Measurements from ENCODE around the gene GLI2. TPM values are rescaled to one million over a fixed set of nuclear protein-coding genes. Genes with fewer than 3 reads are reported as not detected.
A peak's percentile ranks its signal among the peaks of the same experiment; 100 is the strongest.

GLI2 gene
- total and polyA plus RNA-seq, 8 donors, result 8.5 to 26.1 (median 18.4) TPM

GRCh38 chr2:120779781-120780283 lies 44.2 kb downstream of the GLI2 start:
- ATAC-seq, result no peak
- no peak overlapping the region for H3K4me3 ChIP-seq
- H3K27ac ChIP-seq, result no peak overlapping the region
- peaks cover 5 to 6% of the 10 kb centered on the region in 2 donors for H3K4me1 ChIP-seq
- peaks cover 0 to 15% of the 10 kb centered on the region in 2 donors for H3K27me3 ChIP-seq
- peak in 1 of 4 donors; percentile 61 for DNase-seq
- TF ChIP-seq CTCF (IDR thresholded peaks at IDR 0.05), result no peak
- H3K9me3 ChIP-seq, result no peaks in the 10 kb centered on the region
- intact Hi-C loops (cut with DNase I), result no loop called here
- H3K36me3 ChIP-seq, result no peaks in the 10 kb centered on the region

GRCh38 chr2:120780402-120780801 lies 44.7 kb downstream of the GLI2 start:
- intact Hi-C loops (cut with DNase I), result no loop called here
- ATAC-seq, result no peak
- Histone ChIP-seq H3K36me3 (no peaks in the 10 kb centered on the region), H3K27ac (no peak overlapping the region), H3K4me1 (peaks cover 5 to 6% of the 10 kb centered on the region in 2 donors), H3K27me3 (peaks cover 0 to 15% of the 10 kb centered on the region in 2 donors), H3K9me3 (no peaks in the 10 kb centered on the region), H3K4me3 (no peak overlapping the region)
- no peak for TF ChIP-seq CTCF (IDR thresholded peaks at IDR 0.05)
- peak in 1 of 4 donors; percentile 38 for DNase-seq

GRCh38 chr2:120783371-120783791 lies 47.7 kb downstream of the GLI2 start:
- ATAC-seq (peak; percentile 50), DNase-seq (no peak)
- Histone ChIP-seq H3K27me3 (peaks cover 0 to 10% of the 10 kb centered on the region in 2 donors), H3K36me3 (no peaks in the 10 kb centered on the region), H3K4me3 (no peak overlapping the region), H3K27ac (no peak overlapping the region), H3K9me3 (no peaks in the 10 kb centered on the region), H3K4me1 (peaks cover 5 to 6% of the 10 kb centered on the region in 2 donors)
- no peak for TF ChIP-seq CTCF (IDR thresholded peaks at IDR 0.05)
- intact Hi-C loops (cut with DNase I), result no loop called here

- TF ChIP-seq CTCF (IDR thresholded peaks at IDR 0.05), result no peak
- no peak for ATAC-seq
- no peak overlapping the region for H3K4me3 ChIP-seq
- no peaks in the 10 kb centered on the region for H3K9me3 ChIP-seq
- no peaks in the 10 kb centered on the region for H3K36me3 ChIP-seq
- peaks cover 0 to 10% of the 10 kb centered on the region in 2 donors for H3K27me3 ChIP-seq
- H3K4me1 ChIP-seq, result peaks cover 5 to 6% of the 10 kb centered on the region in 2 donors
- DNase-seq, result no peak
- H3K27ac ChIP-seq, result no peak overlapping the region
- intact Hi-C loops (cut with DNase I), result no loop called here
Observed at GRCh38 chr2:120783969-120784372, 48.3 kb downstream of the GLI2 start.

All from left lung (tissue), 10 donors.